HepG2 (cell line): ENCODE measurements around the gene EXOC3L2. TPM values are rescaled to one million over a fixed set of nuclear protein-coding genes. Genes with fewer than 3 reads are reported as not detected.

ENCODE experiments used
- ATAC-seq: fragments of 200-7000 bp; cut with Tn5 transposase; 3 replicates; pipeline ENCODE4 v1.9.1; 2020; ENCODE audit warnings: mild to moderate bottlenecking, moderate library complexity
- BruUV-seq: library from RNA; stranded (reverse); fragments of 400-500 nt; replicated peaks from 2 replicates; lab custom pipeline; 2021; lab: Mats Ljungman, UMichigan
- CTCF ChIA-PET: fragments of 300-600 bp; formaldehyde crosslinking; extraction: SDS; loops from one replicate; lab custom pipeline; 2021; ENCODE audit warnings: low total read pairs, inconsistent platforms, low intra/inter-chr PET ratio; lab: Yijun Ruan, JAX
- POLR2A ChIA-PET: fragments of 350-600 bp; sonication (Branson Sonifier 250); formaldehyde crosslinking; loops from one replicate; lab custom pipeline; 2020; ENCODE audit warnings: antibody characterized with exemption, inconsistent platforms; lab: Yijun Ruan, JAX
- DNase-seq: peaks from one replicate; pipeline ENCODE4 v3.0.0-alpha.2; 2015; ENCODE audit warnings: low spot score
- FAIRE-seq: peaks from 3 replicates; lab custom pipeline; 2011; peaks lifted over from hg19 to GRCh38; lab: Jason Lieb, UNC
- H2AFZ ChIP-seq: one replicate; pipeline ENCODE4 v1.6.1; 2011; ENCODE audit warnings: low read length, inconsistent platforms
- H3K27ac ChIP-seq: fragments of 300-600 bp; 3 replicates; pipeline ENCODE4 v1.8.0; 2011; ENCODE audit warnings: mixed run types, mild to moderate bottlenecking, mixed read lengths, low read length, inconsistent platforms; ENCODE audit not compliant: insufficient read depth; ENCODE audit errors: extremely low read length
- H3K27me3 ChIP-seq, 2 experiments: fragments of 200-600 bp in 1 of 2; 2 replicates in 1 of 2; 3 replicates in 1 of 2; pipeline versions ENCODE4 v1.6.0 to v1.8.0; 2011; ENCODE audit warnings: low read length in 2 of 2, mild to moderate bottlenecking in 2 of 2, moderate library complexity in 2 of 2, inconsistent platforms in 1 of 2; ENCODE audit not compliant: insufficient read depth in 2 of 2, control insufficient read depth in 1 of 2
- H3K36me3 ChIP-seq, 2 experiments: fragments of 200-600 bp in 1 of 2; replicated peaks in 1 of 2; 2 replicates in 1 of 2; 3 replicates in 1 of 2; pipeline versions ENCODE4 v1.5.1 to v1.8.0; 2011; ENCODE audit warnings: low read length in 2 of 2, inconsistent platforms in 1 of 2; ENCODE audit not compliant: insufficient read depth in 2 of 2, control insufficient read depth in 1 of 2
- H3K4me1 ChIP-seq: 2 replicates; pipeline ENCODE4 v1.5.1; 2012; ENCODE audit warnings: low read length, inconsistent platforms; ENCODE audit not compliant: insufficient read depth
- H3K4me2 ChIP-seq: 2 replicates; pipeline ENCODE4 v1.6.0; 2011; ENCODE audit warnings: low read depth, low read length, inconsistent platforms
- H3K4me3 ChIP-seq, 3 experiments: fragments of 200-600 bp in 1 of 3; sonication (generic), shearing (Covaris generic) in 1 of 3; replicated peaks in 1 of 3; 2 replicates each; pipeline ENCODE4 v1.5.1; 2011 to 2016; ENCODE audit warnings: low read length in 3 of 3, inconsistent platforms in 2 of 3, low read depth in 2 of 3, mild to moderate bottlenecking in 2 of 3, control low read depth in 1 of 3, mixed read lengths in 1 of 3; ENCODE audit not compliant: insufficient read depth in 1 of 3
- H3K79me2 ChIP-seq: one replicate; pipeline ENCODE4 v1.6.1; 2011; ENCODE audit warnings: low read length, inconsistent platforms; ENCODE audit not compliant: insufficient read depth
- H3K9ac ChIP-seq: 2 replicates; pipeline ENCODE4 v1.6.0; 2011; ENCODE audit warnings: mild to moderate bottlenecking, low read depth, low read length, inconsistent platforms; ENCODE audit not compliant: insufficient read depth
- H3K9me3 ChIP-seq: 2 replicates; pipeline ENCODE4 v1.5.1; 2012; ENCODE audit warnings: mild to moderate bottlenecking, low read length
- H4K20me1 ChIP-seq: 2 replicates; pipeline ENCODE4 v1.6.0; 2011; ENCODE audit warnings: inconsistent platforms, mild to moderate bottlenecking, low read length, moderate library complexity; ENCODE audit not compliant: insufficient read depth
- BRCA1 ChIP-seq: sonication (generic); formaldehyde crosslinking; IDR thresholded peaks from 2 replicates; pipeline ENCODE4 v1.4.0; 2020; ENCODE audit warnings: missing genetic modification reagents
- GATAD2A ChIP-seq: IDR thresholded peaks from 2 replicates; pipeline ENCODE4 v1.6.1; 2016
- HOXD1 ChIP-seq: sonication (generic); formaldehyde crosslinking; IDR thresholded peaks from 2 replicates; pipeline ENCODE4 v1.5.0; 2020; ENCODE audit warnings: missing genetic modification reagents
- KMT2B ChIP-seq: IDR thresholded peaks from 2 replicates; pipeline ENCODE4 v1.6.1; 2016; ENCODE audit warnings: missing genetic modification reagents, missing compliant biosample characterization
- NCOR1 ChIP-seq: fragments of 200-600 bp; sonication (generic); IDR thresholded peaks from 2 replicates; pipeline ENCODE4 v1.7.0; 2017; ENCODE audit warnings: antibody characterized with exemption, low read length, borderline replicate concordance
- NFIC ChIP-seq: IDR thresholded peaks from 2 replicates; pipeline ENCODE4 v1.6.1; 2012; ENCODE audit warnings: mild to moderate bottlenecking, low read length, inconsistent platforms
- ZNF367 ChIP-seq: sonication (generic); formaldehyde crosslinking; IDR thresholded peaks from 2 replicates; pipeline ENCODE4 v1.4.0; 2020; ENCODE audit warnings: missing genetic modification reagents, borderline replicate concordance
- ZNF569 ChIP-seq: sonication (generic); formaldehyde crosslinking; IDR thresholded peaks from 2 replicates; pipeline ENCODE4 v1.5.0; 2020; ENCODE audit warnings: mild to moderate bottlenecking, missing genetic modification reagents, moderate library complexity, borderline replicate concordance
- ZNF652 ChIP-seq: IDR thresholded peaks from 2 replicates; pipeline ENCODE4 v1.6.1; 2016; ENCODE audit warnings: low read depth, borderline replicate concordance
- ZNF761 ChIP-seq: sonication (generic); formaldehyde crosslinking; conservative IDR thresholded peaks from 2 replicates; pipeline ENCODE4 v1.4.0; 2020; ENCODE audit warnings: mild to moderate bottlenecking, missing genetic modification reagents
- ZNF883 ChIP-seq: sonication (generic); formaldehyde crosslinking; IDR thresholded peaks from 2 replicates; pipeline ENCODE4 v1.5.1; 2020; ENCODE audit warnings: mild to moderate bottlenecking, missing genetic modification reagents; ENCODE audit errors: not compliant biosample characterization
- ZSCAN12 ChIP-seq: sonication (generic); formaldehyde crosslinking; IDR thresholded peaks from 2 replicates; pipeline ENCODE4 v1.9.0; 2021; ENCODE audit warnings: mild to moderate bottlenecking, missing genetic modification reagents
- WGBS: methylation state at CpG from one replicate; pipeline ENCODE4 v1.1.6; 2017; ENCODE audit warnings: low lambda C conversion rate; 5-methylcytosine and 5-hydroxymethylcytosine counted together
- in situ Hi-C: cut with HindIII; loops from 2 replicates; pipeline ENCODE4 v1.10.0; 2017; ENCODE audit warnings: low pct_unique_long_range_greater_than_20kb; ENCODE audit not compliant: extremely low pct_ligation_motif_present
- intact Hi-C: fragments of 100-400 bp; cut with micrococcal nuclease; formaldehyde crosslinking; loops from one replicate; pipeline ENCODE4 v1.10.0; 2022; ENCODE audit not compliant: unreplicated experiment
- polyA plus RNA-seq, 8 experiments: library from polyadenylated mRNA; depleted of rRNA in 3 of 8; stranded (reverse) in 7 of 8; unstranded in 1 of 8; fragments of >200 nt; fragmentation: Illumina TruSeq in 4 of 8; extraction: Trizol in 4 of 8; gene quantifications; 2 replicates each; pipeline versions ENCODE4 v1.2.1 to v1.2.3, GENCODE V29; 2011 to 2016; ENCODE audit warnings: low read depth in 4 of 8, missing spikeins in 1 of 8, mixed read lengths in 1 of 8; ENCODE audit not compliant: insufficient read depth in 1 of 8
- total RNA-seq, 5 experiments: library from RNA; depleted of rRNA; stranded (reverse); fragments of >200 nt; fragmentation: Illumina TruSeq; extraction: Trizol; gene quantifications; 2 replicates each; pipeline ENCODE4 v1.2.3, GENCODE V29; 2016; ENCODE audit warnings: low read depth in 1 of 5
- TF ChIP-seq, protein P1 (sequence below): sonication (generic); formaldehyde crosslinking; IDR thresholded peaks from 2 replicates; pipeline ENCODE4 v1.5.1; 2020; ENCODE audit warnings: missing genetic modification reagents, mild to moderate bottlenecking, borderline replicate concordance

The EXOC3L2 gene
- total and polyA plus RNA-seq, 2 of the 13 experiments (the other 11 are each of a cell fraction or from before 2014, with no cell fraction given) = 0.21 TPM; not detected in 1

GRCh38 chr19:45169602-45170001 is 75.6 kb downstream of the EXOC3L2 start:
- Histone ChIP-seq H4K20me1 (no peaks in the 10 kb centered on the region), H3K9me3 (no peaks in the 10 kb centered on the region), H3K36me3 (no peaks in the 10 kb centered on the region), H3K9ac (no peak overlapping the region), H3K27me3 (no peaks in the 10 kb centered on the region), H2AFZ (no peak overlapping the region), H3K79me2 (no peaks in the 10 kb centered on the region), H3K4me2 (no peak overlapping the region), H3K27ac (no peak overlapping the region), H3K4me1 (peaks cover 97% of the 10 kb centered on the region), H3K4me3 (no peak overlapping the region)
- in situ Hi-C loops (no loop called here), intact Hi-C loops (no loop called here)
- no peak for TF ChIP-seq KMT2B (CRISPR knock-in tag)
- TF ChIP-seq ZNF761 (CRISPR knock-in tag) = no peak
- TF ChIP-seq GATAD2A (CRISPR knock-in tag) = no peak
- no peak for TF ChIP-seq HOXD1
- no peak for TF ChIP-seq NFIC
- TF ChIP-seq ZNF883 (CRISPR knock-in tag) = no peak
- TF ChIP-seq, protein P1, sequence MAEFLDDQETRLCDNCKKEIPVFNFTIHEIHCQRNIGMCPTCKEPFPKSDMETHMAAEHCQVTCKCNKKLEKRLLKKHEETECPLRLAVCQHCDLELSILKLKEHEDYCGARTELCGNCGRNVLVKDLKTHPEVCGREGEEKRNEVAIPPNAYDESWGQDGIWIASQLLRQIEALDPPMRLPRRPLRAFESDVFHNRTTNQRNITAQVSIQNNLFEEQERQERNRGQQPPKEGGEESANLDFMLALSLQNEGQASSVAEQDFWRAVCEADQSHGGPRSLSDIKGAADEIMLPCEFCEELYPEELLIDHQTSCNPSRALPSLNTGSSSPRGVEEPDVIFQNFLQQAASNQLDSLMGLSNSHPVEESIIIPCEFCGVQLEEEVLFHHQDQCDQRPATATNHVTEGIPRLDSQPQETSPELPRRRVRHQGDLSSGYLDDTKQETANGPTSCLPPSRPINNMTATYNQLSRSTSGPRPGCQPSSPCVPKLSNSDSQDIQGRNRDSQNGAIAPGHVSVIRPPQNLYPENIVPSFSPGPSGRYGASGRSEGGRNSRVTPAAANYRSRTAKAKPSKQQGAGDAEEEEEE = no peak
- TF ChIP-seq ZNF367 (CRISPR knock-in tag) = no peak
- TF ChIP-seq NCOR1 = no peak
- TF ChIP-seq ZNF569 (CRISPR knock-in tag) = no peak
- no peak for TF ChIP-seq ZNF652 (CRISPR knock-in tag)
- no peak for TF ChIP-seq ZSCAN12
- no peak for TF ChIP-seq BRCA1
- DNase-seq (no peak), ATAC-seq (no peak), FAIRE-seq (no peak)
- ChIA-PET POLR2A (interaction anchor here (1.8 to 4.0 kb wide), 2 partner anchors 9 to 15 kb away, joined by 3 to 29 read pairs; partner anchors contain the start of genes BLOC1S3 and TRAPPC6A), CTCF (no interaction called here)
- BruUV-seq = no TSS peak
- 87% methylated on average over 6 of the region's 10 CpGs for WGBS
